Jurkat, Clone E6-1 (cell line): ENCODE data around the gene ROPN1B.
"Not testable (repeated sequence)": the region's sequence is repeated elsewhere in the genome, so short reads cannot be mapped to it uniquely, and the experiment has no call there.

Experiments used
- DNase-seq: peaks from one replicate; pipeline ENCODE4 v3.0.0-alpha.2; 2011; ENCODE audit warnings: low read depth, low spot score
- H3K4me3 ChIP-seq: 2 replicates; pipeline ENCODE4 v1.5.1; 2011; ENCODE audit warnings: mild to moderate bottlenecking, low read length, control low read depth, moderate library complexity

ROPN1B gene

GRCh38 chr3:125996751-125997150 is 27.8 kb downstream of the ROPN1B start:
- not testable (repeated sequence) for H3K4me3 ChIP-seq, DNase-seq

- no peak for DNase-seq
- no peak overlapping the region for H3K4me3 ChIP-seq
Measured at GRCh38 chr3:126002189-126002588, 33.2 kb downstream of the ROPN1B start.

GRCh38 chr3:126003447-126004190 is 34.6 kb downstream of the ROPN1B start:
- no peak overlapping the region for H3K4me3 ChIP-seq
- DNase-seq: no peak

GRCh38 chr3:126004217-126004616 is 35.2 kb downstream of the ROPN1B start:
- DNase-seq: no peak
- no peak overlapping the region for H3K4me3 ChIP-seq

GRCh38 chr3:126004692-126005091 is 35.7 kb downstream of the ROPN1B start:
- no peak overlapping the region for H3K4me3 ChIP-seq
- no peak for DNase-seq

GRCh38 chr3:126005951-126006350 is 37.0 kb downstream of the ROPN1B start:
- no peak overlapping the region for H3K4me3 ChIP-seq
- DNase-seq: no peak

- no peak for DNase-seq
- no peak overlapping the region for H3K4me3 ChIP-seq
Measured at GRCh38 chr3:126008219-126008618, 39.2 kb downstream of the ROPN1B start.

GRCh38 chr3:126009181-126009580 is 40.2 kb downstream of the ROPN1B start:
- DNase-seq: no peak
- H3K4me3 ChIP-seq: no peak overlapping the region

- no peak overlapping the region for H3K4me3 ChIP-seq
- no peak for DNase-seq
Measured at GRCh38 chr3:126013751-126014156, 44.8 kb downstream of the ROPN1B start.

GRCh38 chr3:126014252-126014651 is 45.3 kb downstream of the ROPN1B start:
- DNase-seq: no peak
- no peak overlapping the region for H3K4me3 ChIP-seq

GRCh38 chr3:126015075-126015474 is 46.1 kb downstream of the ROPN1B start:
- no peak overlapping the region for H3K4me3 ChIP-seq
- no peak for DNase-seq

- no peak overlapping the region for H3K4me3 ChIP-seq
- DNase-seq: no peak
Measured at GRCh38 chr3:126016616-126017015, 47.6 kb downstream of the ROPN1B start.

GRCh38 chr3:126017362-126017761 is 48.4 kb downstream of the ROPN1B start:
- no peak for DNase-seq
- no peak overlapping the region for H3K4me3 ChIP-seq

- no peak for DNase-seq
- H3K4me3 ChIP-seq: no peak overlapping the region
Measured at GRCh38 chr3:126018545-126018944, 49.6 kb downstream of the ROPN1B start.

GRCh38 chr3:126018995-126019394 is 50.0 kb downstream of the ROPN1B start:
- H3K4me3 ChIP-seq: no peak overlapping the region
- no peak for DNase-seq

GRCh38 chr3:126019683-126020082 is 50.7 kb downstream of the ROPN1B start:
- no peak for DNase-seq
- H3K4me3 ChIP-seq: no peak overlapping the region

- DNase-seq: no peak
- no peak overlapping the region for H3K4me3 ChIP-seq
Measured at GRCh38 chr3:126021224-126021623, 52.2 kb downstream of the ROPN1B start.

- DNase-seq: no peak
Measured at GRCh38 chr3:126021702-126022101, 52.7 kb downstream of the ROPN1B start.

GRCh38 chr3:126022741-126023359 is 53.9 kb downstream of the ROPN1B start:
- H3K4me3 ChIP-seq: no peak overlapping the region
- no peak for DNase-seq

More at GRCh38 chr3:126021702-126022101, 52.7 kb downstream of the ROPN1B start:
- no peak overlapping the region for H3K4me3 ChIP-seq

GRCh38 chr3:126023390-126023789 is 54.4 kb downstream of the ROPN1B start:
- H3K4me3 ChIP-seq: no peak overlapping the region
- no peak for DNase-seq
